Cardiac muscle cell (in vitro differentiated cells and primary cell): ENCODE data around the gene POU2AF1. TPM values are rescaled to one million over a fixed set of nuclear protein-coding genes. Genes with fewer than 3 reads are reported as not detected.

ENCODE experiments used
- DNase-seq, 2 donors: peaks; one replicate each; pipeline versions ENCODE4 v3.0.0 to v3.0.0-alpha.2; 2010 to 2017; ENCODE audit warnings: low read depth in 1 of 2, low spot score in 1 of 2
- H3K27ac ChIP-seq: fragments of 200-600 bp; sonication (generic); 2 replicates; pipeline ENCODE4 v1.5.1; 2016
- H3K27me3 ChIP-seq: fragments of 200-600 bp; sonication (generic); 2 replicates; pipeline ENCODE4 v1.6.0; 2016; ENCODE audit warnings: control low read depth
- H3K36me3 ChIP-seq: fragments of 200-600 bp; sonication (generic); 2 replicates; pipeline ENCODE4 v1.5.1; 2016; ENCODE audit warnings: control low read depth
- H3K4me1 ChIP-seq: fragments of 200-600 bp; sonication (generic); 2 replicates; pipeline ENCODE4 v1.8.1; 2017; ENCODE audit warnings: low read depth, mild to moderate bottlenecking, mixed run types
- H3K4me3 ChIP-seq: fragments of 200-600 bp; sonication (generic); 2 replicates; pipeline ENCODE4 v1.5.1; 2016; ENCODE audit warnings: mild to moderate bottlenecking
- H3K9me3 ChIP-seq: fragments of 200-600 bp; sonication (generic); 2 replicates; pipeline ENCODE4 v1.5.1; 2017; ENCODE audit warnings: low read depth, mild to moderate bottlenecking, control low read depth
- CTCF ChIP-seq: IDR thresholded peaks from 2 replicates; pipeline ENCODE4 v1.5.1; 2012; ENCODE audit warnings: low read depth, mild to moderate bottlenecking, low read length
- polyA plus RNA-seq: library from polyadenylated mRNA; unstranded; fragments of >200 nt; fragmentation: Nextera tagmentation; extraction: Ambion mirVana; gene quantifications from 2 replicates; pipeline ENCODE4 v1.2.1, GENCODE V29; 2016
- total RNA-seq: library from RNA; depleted of rRNA; stranded (reverse); fragments of >200 nt; gene quantifications from 2 replicates; pipeline ENCODE4 v1.2.3, GENCODE V29; 2016

The POU2AF1 gene
- total and polyA plus RNA-seq, 2 experiments from 2014 or later, result not detected

DNA sequence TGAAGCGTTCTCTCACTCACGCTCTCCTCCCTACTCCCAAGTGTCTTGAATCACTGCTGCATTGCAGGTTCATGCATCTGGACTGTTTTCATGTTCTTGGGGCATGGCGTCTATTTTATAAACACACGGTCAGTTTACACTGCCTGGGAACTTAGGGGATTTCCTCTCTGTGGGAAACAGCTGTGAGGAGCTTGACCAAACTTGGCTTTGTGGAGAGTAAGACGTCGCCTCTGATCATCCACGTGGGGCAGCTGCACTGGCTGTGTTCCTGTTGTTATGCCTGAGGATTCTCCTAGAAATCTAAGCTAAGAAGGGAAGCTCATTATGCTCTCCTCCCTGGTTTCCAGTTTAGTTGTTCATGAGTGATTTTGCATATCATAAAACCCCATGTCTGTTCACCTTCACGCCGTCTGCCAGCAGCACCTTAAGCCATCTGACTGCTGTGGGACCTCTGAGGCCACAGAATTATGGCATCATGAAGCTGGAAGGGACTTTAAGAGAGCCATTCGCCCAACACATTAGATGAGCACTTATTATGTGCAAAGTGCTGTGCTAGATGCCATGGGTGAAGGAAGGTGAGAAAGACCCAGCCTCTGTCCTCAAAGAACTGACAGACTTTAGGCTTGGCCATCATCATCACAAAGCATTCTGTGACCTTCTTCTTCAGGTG is 38.8 kb upstream of the POU2AF1 start:
- peak in 1 of 2 donors; percentile 60 for DNase-seq
- Histone ChIP-seq H3K27me3 (no peaks in the 10 kb centered on the region), H3K36me3 (no peaks in the 10 kb centered on the region), H3K4me3 (no peak overlapping the region), H3K4me1 (peaks cover 10% of the 10 kb centered on the region), H3K27ac (no peak overlapping the region), H3K9me3 (no peaks in the 10 kb centered on the region)
- TF ChIP-seq CTCF, result no peak

- TF ChIP-seq CTCF, result no peak
- no peak overlapping the region for H3K27ac ChIP-seq
- no peaks in the 10 kb centered on the region for H3K36me3 ChIP-seq
- H3K9me3 ChIP-seq, result no peaks in the 10 kb centered on the region
- no peaks in the 10 kb centered on the region for H3K27me3 ChIP-seq
- DNase-seq, result no peak
- no peak overlapping the region for H3K4me3 ChIP-seq
- H3K4me1 ChIP-seq, result peaks cover 10% of the 10 kb centered on the region
Observed at GRCh38 chr11:111417011-111417765, 38.1 kb upstream of the POU2AF1 start.

GRCh38 chr11:111416231-111416960 is 37.3 kb upstream of the POU2AF1 start:
- no peak overlapping the region for H3K4me3 ChIP-seq
- peaks cover 10% of the 10 kb centered on the region for H3K4me1 ChIP-seq
- H3K27ac ChIP-seq, result no peak overlapping the region
- no peak for TF ChIP-seq CTCF
- H3K9me3 ChIP-seq, result no peaks in the 10 kb centered on the region
- no peaks in the 10 kb centered on the region for H3K27me3 ChIP-seq
- no peak for DNase-seq
- no peaks in the 10 kb centered on the region for H3K36me3 ChIP-seq

DNA sequence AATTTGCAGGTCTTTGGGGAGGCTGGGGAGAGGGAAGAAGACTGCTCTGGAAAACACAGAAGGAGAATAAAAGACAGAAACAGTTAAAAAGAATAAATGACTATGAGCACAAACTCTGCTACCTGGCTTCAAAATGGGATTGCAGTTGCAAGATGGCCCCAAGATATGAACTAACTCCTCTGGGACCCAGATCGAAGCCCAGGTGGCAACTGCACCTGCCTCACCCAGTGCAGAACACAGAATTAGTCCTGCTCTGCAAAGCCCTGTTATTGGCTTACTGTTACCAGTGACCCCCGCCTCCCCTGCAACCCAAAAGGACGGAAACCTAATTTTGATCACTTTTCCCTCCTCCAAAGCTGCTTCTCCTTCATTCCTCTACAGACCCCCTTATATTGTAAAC is 35.9 kb upstream of the POU2AF1 start:
- Histone ChIP-seq H3K27ac (no peak overlapping the region), H3K9me3 (no peaks in the 10 kb centered on the region), H3K4me3 (no peak overlapping the region), H3K4me1 (peaks cover 10% of the 10 kb centered on the region), H3K36me3 (no peaks in the 10 kb centered on the region), H3K27me3 (no peaks in the 10 kb centered on the region)
- DNase-seq, result no peak
- no peak for TF ChIP-seq CTCF

DNA sequence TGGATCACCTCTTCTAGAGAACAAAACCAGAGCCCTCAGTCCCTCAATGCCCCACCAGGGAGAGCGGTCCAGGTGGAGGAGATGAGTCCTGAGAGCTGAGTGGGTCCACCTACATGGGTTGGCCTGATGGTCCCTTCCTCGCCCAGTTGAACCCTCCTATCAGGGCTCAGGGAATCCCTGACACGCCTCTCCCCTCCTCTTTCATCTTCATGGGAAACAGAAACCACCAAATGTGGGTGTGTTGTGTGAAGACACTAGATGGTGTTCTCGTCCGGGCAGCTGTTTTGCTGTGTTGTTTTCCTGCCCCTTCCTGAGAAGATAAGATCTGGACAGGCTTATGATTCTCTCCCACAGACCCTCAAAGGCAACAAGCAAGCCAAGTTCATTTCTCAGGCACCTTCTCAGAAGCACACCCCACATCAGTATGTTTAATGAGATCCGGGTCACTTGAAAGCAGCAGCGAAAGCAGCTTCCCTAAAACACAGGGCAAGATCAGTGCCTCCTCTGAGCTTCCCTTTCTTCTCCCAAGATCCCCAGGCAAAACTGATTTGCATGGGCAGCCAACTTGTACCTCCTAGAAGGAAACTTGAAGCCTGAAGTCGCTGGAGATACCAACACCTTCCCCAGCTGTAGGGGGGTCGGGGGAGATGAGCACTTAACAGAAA is 35.3 kb upstream of the POU2AF1 start:
- Histone ChIP-seq H3K4me3 (no peak overlapping the region), H3K27me3 (no peaks in the 10 kb centered on the region), H3K4me1 (peaks cover 10% of the 10 kb centered on the region), H3K36me3 (no peaks in the 10 kb centered on the region), H3K27ac (no peak overlapping the region), H3K9me3 (no peaks in the 10 kb centered on the region)
- DNase-seq, result no peak
- no peak for TF ChIP-seq CTCF
